PC-9 (cell line): ENCODE data around the gene ZFX. TPM values are rescaled to one million over a fixed set of nuclear protein-coding genes. Genes with fewer than 3 reads are reported as not detected.
A peak's percentile ranks its signal among the peaks of the same experiment; 100 is the strongest.
"Not testable (repeated sequence)": the region's sequence is repeated elsewhere in the genome, so short reads cannot be mapped to it uniquely, and the experiment has no call there.

Experiments
- BruUV-seq: library from RNA; stranded (reverse); fragments of 400-500 nt; replicated peaks from 2 replicates; lab custom pipeline; 2021; lab: Mats Ljungman, UMichigan
- CTCF ChIA-PET: fragments of 300-600 bp; sonication (Branson Sonifier 250); formaldehyde crosslinking; loops from one replicate; lab custom pipeline; 2022; ENCODE audit warnings: antibody characterized with exemption; lab: Charles Lee
- POLR2A ChIA-PET: fragments of 300-600 bp; sonication (Branson Sonifier 250); formaldehyde crosslinking; loops from one replicate; lab custom pipeline; 2022; ENCODE audit warnings: antibody characterized with exemption; ENCODE audit not compliant: unreplicated experiment; lab: Charles Lee
- DNase-seq, 2 experiments: peaks; one replicate each; pipeline versions ENCODE4 v3.0.0 to v3.0.0-alpha.2; 2015 to 2022; ENCODE audit warnings: mixed read lengths in 1 of 2
- H2AFZ ChIP-seq: fragments of 200-600 bp; sonication (generic); 2 replicates; pipeline ENCODE4 v1.8.1; 2017; ENCODE audit warnings: antibody characterized with exemption
- H3F3A ChIP-seq: fragments of 200-600 bp; sonication (generic); 2 replicates; pipeline ENCODE4 v1.8.1; 2017; ENCODE audit warnings: antibody characterized with exemption, mild to moderate bottlenecking, low read depth; ENCODE audit not compliant: insufficient read depth
- H3K27ac ChIP-seq: fragments of 200-600 bp; sonication (generic); 2 replicates; pipeline ENCODE4 v1.6.1; 2016; ENCODE audit warnings: mixed run types
- H3K27me3 ChIP-seq: fragments of 200-600 bp; sonication (generic); 2 replicates; pipeline ENCODE4 v1.6.1; 2016; ENCODE audit warnings: low read depth, mixed run types; ENCODE audit not compliant: insufficient read depth
- H3K36me3 ChIP-seq: fragments of 200-600 bp; sonication (generic); 2 replicates; pipeline ENCODE4 v1.6.1; 2016; ENCODE audit warnings: low read depth, mixed run types
- H3K4me1 ChIP-seq: fragments of 200-600 bp; sonication (generic); replicated peaks from 2 replicates; pipeline ENCODE4 v1.6.1; 2016; ENCODE audit warnings: mixed run types; ENCODE audit not compliant: insufficient read depth
- H3K4me2 ChIP-seq: fragments of 200-600 bp; sonication (generic); 2 replicates; pipeline ENCODE4 v1.6.1; 2017; ENCODE audit warnings: mixed run types
- H3K4me3 ChIP-seq: fragments of 200-600 bp; sonication (generic); 2 replicates; pipeline ENCODE4 v1.6.1; 2016; ENCODE audit warnings: mixed run types
- H3K79me2 ChIP-seq: fragments of 200-600 bp; sonication (generic); 2 replicates; pipeline ENCODE4 v1.6.1; 2017; ENCODE audit warnings: low read depth, mixed run types
- H3K9me2 ChIP-seq: fragments of 200-600 bp; sonication (generic); 2 replicates; pipeline ENCODE4 v1.8.1; 2017; ENCODE audit warnings: mild to moderate bottlenecking; ENCODE audit not compliant: insufficient read depth
- H3K9me3 ChIP-seq: fragments of 200-600 bp; sonication (generic); 2 replicates; pipeline ENCODE4 v1.8.1; 2016; ENCODE audit warnings: low read depth; ENCODE audit not compliant: insufficient read depth
- H4K20me1 ChIP-seq: fragments of 200-600 bp; sonication (generic); 2 replicates; pipeline ENCODE4 v1.8.1; 2017; ENCODE audit not compliant: insufficient read depth
- CTCF ChIP-seq: fragments of 200-600 bp; sonication (generic); conservative IDR thresholded peaks from 2 replicates; pipeline ENCODE4 v1.6.1; 2017; ENCODE audit warnings: mixed run types, antibody characterized with exemption, mild to moderate bottlenecking, moderate library complexity
- EZH2 ChIP-seq: fragments of 200-600 bp; sonication (generic); IDR thresholded peaks from 2 replicates; pipeline ENCODE4 v1.8.0; 2017; ENCODE audit warnings: antibody characterized with exemption, low read depth
- intact Hi-C: fragments of 100-400 bp; cut with micrococcal nuclease; formaldehyde crosslinking; loops from one replicate; pipeline ENCODE4 v1.10.0; 2022; ENCODE audit not compliant: unreplicated experiment
- total RNA-seq: library from RNA; stranded (reverse); gene quantifications from 2 replicates; pipeline ENCODE4 v1.2.3, GENCODE V29; 2021

ZFX gene
- total RNA-seq, 1 experiment from 2014 or later: 39.6 TPM

GRCh38 chrX:24153796-24154189 lies 4.3 kb downstream of the ZFX start:
- ChIA-PET CTCF (no interaction called here), POLR2A (no interaction called here)
- peaks cover 86% of the 10 kb centered on the region for H3K79me2 ChIP-seq
- H3K4me1 ChIP-seq: peaks cover 38% of the 10 kb centered on the region
- peaks cover 33% of the 10 kb centered on the region for H3F3A ChIP-seq
- H3K9me2 ChIP-seq: no peaks in the 10 kb centered on the region
- BruUV-seq: no TSS peak
- peak overlapping the region; percentile 55 for H3K27ac ChIP-seq
- intact Hi-C loops: loop anchor here (5.0 kb wide), 2 partner anchors 126 to 486 kb away; partner anchors contain the start of genes KLHL15 and PRDX4
- H3K9me3 ChIP-seq: no peaks in the 10 kb centered on the region
- TF ChIP-seq CTCF (no peak), EZH2 (no peak)
- H3K27me3 ChIP-seq: no peaks in the 10 kb centered on the region
- peak overlapping the region; percentile 95 for H3K4me2 ChIP-seq
- H2AFZ ChIP-seq: no peak overlapping the region
- peak overlapping the region; percentile 24; the same call in 1 of the 2 replicates for H3K4me3 ChIP-seq
- H3K36me3 ChIP-seq: peaks cover 9% of the 10 kb centered on the region; the same call in 1 of the 2 replicates
- peaks cover 82% of the 10 kb centered on the region for H4K20me1 ChIP-seq
- peak; percentile 30 to 50 for DNase-seq

GRCh38 chrX:24154490-24155034 lies 5.0 kb downstream of the ZFX start:
- H3K27ac ChIP-seq: no peak overlapping the region
- H3K79me2 ChIP-seq: peaks cover 93% of the 10 kb centered on the region
- ChIA-PET POLR2A (no interaction called here), CTCF (no interaction called here)
- H3K4me3 ChIP-seq: no peak overlapping the region
- no peaks in the 10 kb centered on the region for H3K27me3 ChIP-seq
- peaks cover 9% of the 10 kb centered on the region; the same call in 1 of the 2 replicates for H3K36me3 ChIP-seq
- H3K4me1 ChIP-seq: peaks cover 38% of the 10 kb centered on the region
- H3K9me3 ChIP-seq: no peaks in the 10 kb centered on the region
- peaks cover 33% of the 10 kb centered on the region for H3F3A ChIP-seq
- H2AFZ ChIP-seq: no peak overlapping the region
- intact Hi-C loops: loop anchor here (5.0 kb wide), 2 partner anchors 127 to 487 kb away; partner anchors contain the start of genes KLHL15 and PRDX4
- no peaks in the 10 kb centered on the region for H3K9me2 ChIP-seq
- BruUV-seq: no TSS peak
- peak overlapping the region; percentile 95; the same call in 1 of the 2 replicates for H3K4me2 ChIP-seq
- peaks cover 90% of the 10 kb centered on the region for H4K20me1 ChIP-seq
- TF ChIP-seq CTCF (no peak), EZH2 (no peak)
- no peak for DNase-seq

GRCh38 chrX:24155747-24156146 lies 6.2 kb downstream of the ZFX start:
- intact Hi-C loops, H3K9me2 ChIP-seq, H3K9me3 ChIP-seq, BruUV-seq, POLR2A ChIA-PET, H3K4me3 ChIP-seq, CTCF ChIA-PET, H3K36me3 ChIP-seq, H3K27ac ChIP-seq, H3K4me2 ChIP-seq, DNase-seq, H2AFZ ChIP-seq, H3K27me3 ChIP-seq: not testable (repeated sequence)
- Histone ChIP-seq H3K79me2 (peaks cover 100% of the 10 kb centered on the region), H3K4me1 (peaks cover 38% of the 10 kb centered on the region), H4K20me1 (peaks cover 96% of the 10 kb centered on the region), H3F3A (peaks cover 30% of the 10 kb centered on the region)
